ENCODE data around the gene HDAC4. TPM values are rescaled to one million over a fixed set of nuclear protein-coding genes. Genes with fewer than 3 reads are reported as not detected.

Gene HDAC4
- total and polyA plus RNA-seq, 2 of the 4 experiments (the other 2 are of a cell fraction), result 4.1 to 7.2 TPM

DNA sequence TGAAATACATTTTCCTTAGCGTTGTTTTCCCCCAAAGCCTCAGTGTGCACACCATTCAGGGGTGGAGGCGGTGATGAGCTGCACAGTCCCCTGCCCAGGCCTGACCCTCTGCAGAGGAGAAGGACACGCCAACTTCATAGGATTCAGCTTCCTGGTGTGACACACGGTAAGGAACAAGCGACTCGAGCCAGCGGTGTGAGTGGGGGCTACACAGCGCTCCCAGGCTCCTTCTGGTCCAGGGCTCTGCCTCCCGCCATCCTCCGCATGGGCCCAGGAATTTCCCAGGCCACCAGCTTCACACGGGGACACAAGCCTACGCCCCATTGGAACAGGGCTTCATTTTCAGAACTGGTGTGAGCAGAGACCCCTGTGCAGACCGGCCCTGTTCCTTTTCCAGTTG lies 272.1 kb downstream of the HDAC4 start:
- H2BK20ac ChIP-seq (ENCODE audit: low read depth, low read length), result no peak overlapping the region
- H3K9me1 ChIP-seq (ENCODE audit: insufficient read depth, low read length), result no peaks in the 10 kb centered on the region
- in situ Hi-C loops (cut with MboI; ENCODE audit: low sequenced_read_pairs), result loop anchor here (25.0 kb wide), 1 partner anchor 859 kb away; no protein-coding TSS in a partner anchor
- intact Hi-C loops (cut with micrococcal nuclease), result no loop called here
- H3K18ac ChIP-seq (ENCODE audit: low read depth, low read length), result no peak overlapping the region
- no peak overlapping the region for H3K9ac ChIP-seq (ENCODE audit: low read depth, low read length)
- ATAC-seq (ENCODE audit: low read depth) (no peak), DNase-seq (no peak)
- H3K23ac ChIP-seq (ENCODE audit: low read depth, low read length), result no peak overlapping the region
- no peak overlapping the region for H2AFZ ChIP-seq (replicated peaks; ENCODE audit: low read length, poor library complexity)
- no peak overlapping the region for H2BK5ac ChIP-seq (ENCODE audit: low read depth, low read length, poor library complexity, severe bottlenecking)
- no TSS peak for BruUV-seq (replicated peaks)
- dilution Hi-C loops (cut with HindIII; ENCODE audit: low sequenced_read_pairs, unreplicated experiment), result no loop called here
- no peaks in the 10 kb centered on the region for H3K4me1 ChIP-seq (ENCODE audit: control insufficient read depth, insufficient read depth, low read length)
- H3K27me3 ChIP-seq (ENCODE audit: control insufficient read depth, insufficient read depth, low read length), result no peaks in the 10 kb centered on the region
- no peak overlapping the region for H2AK5ac ChIP-seq (ENCODE audit: low read depth, low read length)
- H3K14ac ChIP-seq (replicated peaks; ENCODE audit: low read depth, low read length), result no peak overlapping the region
- no peak overlapping the region for H3K4me2 ChIP-seq (ENCODE audit: low read depth, low read length)
- H4K91ac ChIP-seq (ENCODE audit: insufficient read depth, low read depth, low read length), result no peak overlapping the region
- 91% methylated on average over 7 of the region's 13 CpGs; no CpG with 5 or more reads in 1 of the 2 experiments for WGBS, 2 experiments (ENCODE audit: extremely low coverage in 2 of 2, insufficient read length in 1 of 2)
- no peak overlapping the region for H3K4ac ChIP-seq (ENCODE audit: low read depth, low read length)
- H3K56ac ChIP-seq (ENCODE audit: extremely low read depth, insufficient read depth, low read length), result no peak overlapping the region
- H2AK9ac ChIP-seq (replicated peaks; ENCODE audit: low read depth, low read length, poor library complexity), result no peak overlapping the region
- 0 out of 2 replicates have a peak, but pooled peaks cover 4% of the 10 kb centered on the region for H3K9me3 ChIP-seq (ENCODE audit: control insufficient read depth, insufficient read depth, low read length)
- no peak overlapping the region for H4K5ac ChIP-seq (ENCODE audit: low read depth, low read length)
- H2BK15ac ChIP-seq (ENCODE audit: low read depth, low read length), result no peak overlapping the region
- H4K20me1 ChIP-seq (ENCODE audit: insufficient read depth, low read length), result no peaks in the 10 kb centered on the region; the same call in 1 of the 2 replicates
- H2BK120ac ChIP-seq (ENCODE audit: low read depth, low read length), result no peak overlapping the region
- H3K36me3 ChIP-seq (ENCODE audit: control insufficient read depth, insufficient read depth, low read length), result peaks cover 75% of the 10 kb centered on the region
- H3K4me3 ChIP-seq (ENCODE audit: insufficient read depth, low read depth, low read length), result no peak overlapping the region
- H4K8ac ChIP-seq (ENCODE audit: low read depth in 2 of 2, low read length in 2 of 2), result no peak overlapping the region
- no peak overlapping the region for H3K27ac ChIP-seq (ENCODE audit: insufficient read depth, low read length)
- CTCF ChIA-PET, result no interaction called here
- no peak for TF ChIP-seq NFE2L2 (IDR thresholded peaks at IDR 0.05; ENCODE audit: low read depth, low read length)
- H3K79me1 ChIP-seq (ENCODE audit: low read depth in 1 of 2, low read length in 2 of 2), result no peaks in the 10 kb centered on the region; a peak in 1 of 4 replicates
- POLR2A ChIA-PET (ENCODE audit: unreplicated experiment), result no interaction called here

Measured in IMR-90 (cell line).